22Rv1 (cell line): ENCODE measurements around the gene TSSC4.

Experiments
- H3K27ac ChIP-seq: fragments of 450-650 bp; 2 replicates; pipeline ENCODE4 v1.5.1; 2017
- ZFX ChIP-seq: fragments of 450-650 bp; IDR thresholded peaks from 2 replicates; pipeline ENCODE4 v1.6.1; 2017; ENCODE audit warnings: antibody characterized with exemption, borderline replicate concordance
- TF ChIP-seq, protein P1 (sequence below): fragments of 450-650 bp; IDR thresholded peaks from 2 replicates; pipeline ENCODE4 v1.5.1; 2017; ENCODE audit warnings: mild to moderate bottlenecking

Gene TSSC4

DNA sequence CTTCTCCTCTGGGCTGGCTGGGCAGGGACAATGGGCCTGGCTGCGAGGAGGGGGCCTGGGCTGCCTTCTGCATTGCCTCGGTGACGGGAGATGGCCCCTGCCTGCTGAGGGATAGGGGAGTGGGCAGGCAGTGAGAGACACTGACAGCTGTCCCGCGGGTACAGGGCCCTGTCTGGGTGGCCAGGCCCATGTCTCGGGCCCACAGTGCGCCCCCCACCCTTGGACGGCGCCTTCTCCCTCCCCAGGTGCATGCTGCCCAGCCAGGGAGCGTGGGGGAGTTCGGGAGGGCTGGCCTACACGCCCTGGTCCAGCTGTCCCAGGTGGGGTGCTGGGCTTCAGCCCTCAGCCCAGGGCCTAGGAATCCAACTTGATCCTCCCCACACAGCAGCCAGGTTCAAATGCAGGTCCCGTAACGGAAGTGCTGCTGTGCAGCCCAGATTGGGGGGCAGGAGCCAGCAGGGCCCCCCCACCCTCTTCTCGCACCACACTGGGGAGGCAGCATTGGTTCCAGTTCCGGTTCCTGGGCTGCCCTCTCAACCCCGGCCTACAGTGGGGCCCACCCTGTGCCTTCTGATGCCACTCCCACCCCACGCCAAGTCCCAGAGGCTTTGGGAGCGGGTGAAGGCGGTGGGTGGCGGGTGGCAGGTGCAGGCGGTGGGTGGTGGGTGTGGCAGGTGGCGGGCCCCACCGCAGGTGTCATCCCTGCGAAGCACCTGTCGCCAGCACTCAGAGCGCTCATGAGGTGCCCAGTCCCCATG lies 7.3 kb upstream of the TSSC4 start:
- H3K27ac ChIP-seq, result no peak overlapping the region
- TF ChIP-seq, protein P1, sequence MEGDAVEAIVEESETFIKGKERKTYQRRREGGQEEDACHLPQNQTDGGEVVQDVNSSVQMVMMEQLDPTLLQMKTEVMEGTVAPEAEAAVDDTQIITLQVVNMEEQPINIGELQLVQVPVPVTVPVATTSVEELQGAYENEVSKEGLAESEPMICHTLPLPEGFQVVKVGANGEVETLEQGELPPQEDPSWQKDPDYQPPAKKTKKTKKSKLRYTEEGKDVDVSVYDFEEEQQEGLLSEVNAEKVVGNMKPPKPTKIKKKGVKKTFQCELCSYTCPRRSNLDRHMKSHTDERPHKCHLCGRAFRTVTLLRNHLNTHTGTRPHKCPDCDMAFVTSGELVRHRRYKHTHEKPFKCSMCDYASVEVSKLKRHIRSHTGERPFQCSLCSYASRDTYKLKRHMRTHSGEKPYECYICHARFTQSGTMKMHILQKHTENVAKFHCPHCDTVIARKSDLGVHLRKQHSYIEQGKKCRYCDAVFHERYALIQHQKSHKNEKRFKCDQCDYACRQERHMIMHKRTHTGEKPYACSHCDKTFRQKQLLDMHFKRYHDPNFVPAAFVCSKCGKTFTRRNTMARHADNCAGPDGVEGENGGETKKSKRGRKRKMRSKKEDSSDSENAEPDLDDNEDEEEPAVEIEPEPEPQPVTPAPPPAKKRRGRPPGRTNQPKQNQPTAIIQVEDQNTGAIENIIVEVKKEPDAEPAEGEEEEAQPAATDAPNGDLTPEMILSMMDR, result no peak
- TF ChIP-seq ZFX, result no peak

DNA sequence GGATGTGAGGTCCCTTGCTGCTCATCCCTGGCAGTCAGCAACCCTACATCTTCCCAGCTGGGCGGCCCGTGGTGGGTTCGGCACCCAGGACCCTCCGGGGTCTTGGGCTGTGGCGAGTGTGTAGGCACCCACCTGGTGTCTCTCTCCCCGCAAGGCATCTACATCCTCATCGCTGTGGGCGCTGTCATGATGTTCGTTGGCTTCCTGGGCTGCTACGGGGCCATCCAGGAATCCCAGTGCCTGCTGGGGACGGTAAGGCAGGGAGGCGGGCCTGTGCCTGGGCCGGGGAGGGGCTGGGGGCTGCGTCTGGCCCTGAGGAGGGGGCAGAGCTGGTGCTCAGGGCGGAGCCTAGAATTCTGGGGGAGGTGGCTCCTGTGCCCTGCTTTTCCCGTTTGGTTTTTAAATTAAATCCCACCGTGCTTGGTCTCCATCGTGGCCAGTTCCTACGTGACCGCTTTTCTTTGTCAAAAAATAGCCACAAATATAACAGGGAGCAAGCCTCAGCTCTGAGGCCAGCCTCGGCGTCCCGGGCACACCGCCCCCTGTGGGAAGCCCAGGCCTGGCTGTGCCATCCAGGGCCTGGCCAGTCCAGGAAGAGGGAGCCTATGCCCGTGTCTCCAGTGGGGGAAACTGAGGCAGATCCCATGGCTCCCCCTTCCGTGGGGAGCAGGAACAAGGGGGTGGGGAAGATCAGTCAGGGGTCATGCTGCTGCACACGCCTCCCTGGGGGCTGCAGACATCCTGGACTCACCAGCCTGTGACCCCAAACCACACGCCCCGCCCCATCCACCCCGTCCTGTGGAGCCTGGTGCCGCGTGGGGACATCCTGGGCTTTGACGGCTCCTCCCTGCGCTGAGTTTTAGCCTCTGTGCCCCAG lies 6.4 kb upstream of the TSSC4 start:
- no peak overlapping the region for H3K27ac ChIP-seq
- TF ChIP-seq ZFX, result no peak
- TF ChIP-seq, protein P1, result no peak

DNA sequence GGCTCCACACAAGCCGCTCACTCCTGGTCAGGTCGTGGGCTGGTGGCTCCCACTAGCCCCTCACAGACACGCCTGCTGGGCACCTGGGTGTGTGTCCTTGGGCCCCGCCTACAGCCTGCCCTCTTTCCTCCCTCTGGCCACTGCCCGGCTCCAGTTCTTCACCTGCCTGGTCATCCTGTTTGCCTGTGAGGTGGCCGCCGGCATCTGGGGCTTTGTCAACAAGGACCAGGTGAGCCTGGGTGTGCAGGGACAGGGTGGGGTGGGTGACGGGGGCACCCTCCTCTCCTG lies 5.8 kb upstream of the TSSC4 start:
- H3K27ac ChIP-seq, result no peak overlapping the region

DNA sequence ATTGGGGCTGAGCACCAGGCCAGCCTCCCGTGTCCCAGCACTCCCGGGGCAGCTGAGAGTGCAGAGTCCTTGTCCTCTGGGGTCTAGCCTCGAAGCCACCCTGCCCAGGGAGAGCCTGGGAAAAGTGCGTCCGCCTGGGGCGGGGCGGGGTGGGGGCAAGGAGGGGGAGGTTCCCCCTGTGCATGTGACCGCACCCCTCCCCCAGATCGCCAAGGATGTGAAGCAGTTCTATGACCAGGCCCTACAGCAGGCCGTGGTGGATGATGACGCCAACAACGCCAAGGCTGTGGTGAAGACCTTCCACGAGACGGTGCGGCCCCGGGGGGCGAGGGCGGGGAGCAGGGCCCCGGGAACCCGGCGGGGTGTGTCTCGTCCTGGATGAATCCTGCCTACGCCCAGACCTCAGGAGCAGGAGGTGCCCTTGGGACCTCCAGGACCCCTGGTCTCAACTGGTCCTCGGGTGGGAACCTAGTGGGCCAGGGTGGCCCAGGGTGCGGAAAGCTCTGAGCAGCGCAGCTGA lies 5.3 kb upstream of the TSSC4 start:
- H3K27ac ChIP-seq, result no peak overlapping the region
- no peak for TF ChIP-seq ZFX
- TF ChIP-seq, protein P1, result no peak

More for the DNA sequence above, 5.8 kb upstream of the TSSC4 start:
- TF ChIP-seq, protein P1, result no peak
- TF ChIP-seq ZFX, result no peak

DNA sequence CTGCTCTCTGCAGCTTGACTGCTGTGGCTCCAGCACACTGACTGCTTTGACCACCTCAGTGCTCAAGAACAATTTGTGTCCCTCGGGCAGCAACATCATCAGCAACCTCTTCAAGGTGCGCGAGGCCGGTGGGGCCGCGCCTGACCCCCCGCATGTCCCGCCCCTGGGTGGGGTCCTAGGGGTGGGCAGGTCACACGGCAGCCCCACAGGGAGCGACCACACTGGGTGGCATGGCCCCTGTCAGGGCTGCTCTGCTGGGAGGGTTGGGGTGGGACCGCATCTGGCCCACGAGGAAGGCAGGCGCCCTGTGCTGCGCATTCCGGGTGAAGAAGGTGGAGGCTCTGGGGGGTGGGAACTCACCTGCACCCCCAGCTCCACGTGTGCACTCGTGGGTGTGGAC lies 4.7 kb upstream of the TSSC4 start:
- no peak overlapping the region for H3K27ac ChIP-seq
- no peak for TF ChIP-seq ZFX
- TF ChIP-seq, protein P1, result no peak

DNA sequence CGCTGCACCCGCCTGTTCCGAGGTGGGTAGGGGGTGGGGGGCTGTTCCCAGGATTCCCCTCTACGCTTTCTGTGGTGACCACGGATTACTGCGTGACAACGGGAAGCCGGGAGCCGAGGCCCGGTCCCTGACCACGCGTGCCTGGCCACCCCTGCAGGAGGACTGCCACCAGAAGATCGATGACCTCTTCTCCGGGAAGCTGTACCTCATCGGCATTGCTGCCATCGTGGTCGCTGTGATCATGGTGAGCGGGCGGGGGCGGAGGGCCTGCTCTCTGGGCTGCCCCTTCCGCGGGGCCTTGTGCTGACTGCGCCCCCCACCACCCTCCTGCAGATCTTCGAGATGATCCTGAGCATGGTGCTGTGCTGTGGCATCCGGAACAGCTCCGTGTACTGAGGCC lies 4.1 kb upstream of the TSSC4 start:
- H3K27ac ChIP-seq, result no peak overlapping the region
- TF ChIP-seq, protein P1, result no peak
- TF ChIP-seq ZFX, result no peak

DNA sequence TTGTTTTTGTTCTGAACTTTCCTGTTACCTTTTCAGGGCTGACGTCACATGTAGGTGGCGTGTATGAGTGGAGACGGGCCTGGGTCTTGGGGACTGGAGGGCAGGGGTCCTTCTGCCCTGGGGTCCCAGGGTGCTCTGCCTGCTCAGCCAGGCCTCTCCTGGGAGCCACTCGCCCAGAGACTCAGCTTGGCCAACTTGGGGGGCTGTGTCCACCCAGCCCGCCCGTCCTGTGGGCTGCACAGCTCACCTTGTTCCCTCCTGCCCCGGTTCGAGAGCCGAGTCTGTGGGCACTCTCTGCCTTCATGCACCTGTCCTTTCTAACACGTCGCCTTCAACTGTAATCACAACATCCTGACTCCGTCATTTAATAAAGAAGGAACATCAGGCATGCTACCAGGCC lies 3.5 kb upstream of the TSSC4 start:
- TF ChIP-seq, protein P1, result no peak
- no peak for TF ChIP-seq ZFX
- H3K27ac ChIP-seq, result no peak overlapping the region
